ENCODE data around the gene ITPR2.

Gene ITPR2

GRCh38 chr12:26818636-26819035 lies 14.4 kb downstream of the ITPR2 start:
- H3K36me3 Mint-ChIP-seq (ENCODE audit: low read depth), result peaks cover 2% of the 10 kb centered on the region
- H3K4me1 Mint-ChIP-seq (ENCODE audit: low read depth), result peaks cover 5% of the 10 kb centered on the region
- no peaks in the 10 kb centered on the region for H3K9me3 Mint-ChIP-seq
- H3K4me3 Mint-ChIP-seq, result no peak overlapping the region
- no peak overlapping the region for H3K27ac Mint-ChIP-seq
- H3K27me3 Mint-ChIP-seq (ENCODE audit: low read depth), result no peaks in the 10 kb centered on the region

GRCh38 chr12:26818201-26818600 lies 14.8 kb downstream of the ITPR2 start:
- peaks cover 5% of the 10 kb centered on the region for H3K4me1 Mint-ChIP-seq (ENCODE audit: low read depth)
- no peak overlapping the region for H3K27ac Mint-ChIP-seq

GRCh38 chr12:26817183-26817591 lies 15.8 kb downstream of the ITPR2 start:
- Mint-ChIP-seq H3K4me1 (ENCODE audit: low read depth) (peaks cover 4% of the 10 kb centered on the region), H3K27me3 (ENCODE audit: low read depth) (no peaks in the 10 kb centered on the region), H3K9me3 (no peaks in the 10 kb centered on the region), H3K36me3 (ENCODE audit: low read depth) (peaks cover 2% of the 10 kb centered on the region), H3K4me3 (no peak overlapping the region), H3K27ac (no peak overlapping the region)

More at GRCh38 chr12:26818201-26818600, 14.8 kb downstream of the ITPR2 start:
- no peak overlapping the region for H3K4me3 Mint-ChIP-seq
- peaks cover 2% of the 10 kb centered on the region for H3K36me3 Mint-ChIP-seq (ENCODE audit: low read depth)
- H3K27me3 Mint-ChIP-seq (ENCODE audit: low read depth), result no peaks in the 10 kb centered on the region
- H3K9me3 Mint-ChIP-seq, result no peaks in the 10 kb centered on the region

GRCh38 chr12:26813812-26814211 lies 19.2 kb downstream of the ITPR2 start:
- Mint-ChIP-seq H3K27me3 (ENCODE audit: low read depth) (no peaks in the 10 kb centered on the region), H3K36me3 (ENCODE audit: low read depth) (peaks cover 2% of the 10 kb centered on the region), H3K4me1 (ENCODE audit: low read depth) (peaks cover 14% of the 10 kb centered on the region), H3K4me3 (no peak overlapping the region), H3K9me3 (no peaks in the 10 kb centered on the region), H3K27ac (no peak overlapping the region)

DNA sequence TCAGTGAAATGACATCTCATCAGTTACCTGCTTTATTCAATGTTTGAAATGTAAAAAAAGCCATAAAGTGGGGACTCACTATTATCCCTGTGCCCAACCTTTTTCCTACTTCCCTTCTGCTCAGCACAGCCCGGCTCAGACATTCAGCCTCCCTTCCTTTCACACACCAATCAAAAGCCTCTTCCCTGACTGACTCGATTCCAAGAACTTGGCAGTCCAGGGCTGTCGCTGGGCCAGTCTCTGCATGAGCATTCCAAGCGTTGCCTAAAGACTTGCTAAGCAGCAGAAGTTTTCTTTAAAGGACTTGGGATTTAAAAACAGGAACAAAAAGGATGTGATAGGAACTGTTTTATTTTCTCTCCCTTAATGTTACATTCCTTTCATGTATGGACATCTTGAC lies 22.7 kb downstream of the ITPR2 start:
- no peaks in the 10 kb centered on the region for H3K9me3 Mint-ChIP-seq
- H3K27ac Mint-ChIP-seq, result no peak overlapping the region
- no peaks in the 10 kb centered on the region for H3K36me3 Mint-ChIP-seq (ENCODE audit: low read depth)
- peaks cover 13% of the 10 kb centered on the region for H3K4me1 Mint-ChIP-seq (ENCODE audit: low read depth)
- H3K4me3 Mint-ChIP-seq, result no peak overlapping the region
- no peaks in the 10 kb centered on the region for H3K27me3 Mint-ChIP-seq (ENCODE audit: low read depth)

DNA sequence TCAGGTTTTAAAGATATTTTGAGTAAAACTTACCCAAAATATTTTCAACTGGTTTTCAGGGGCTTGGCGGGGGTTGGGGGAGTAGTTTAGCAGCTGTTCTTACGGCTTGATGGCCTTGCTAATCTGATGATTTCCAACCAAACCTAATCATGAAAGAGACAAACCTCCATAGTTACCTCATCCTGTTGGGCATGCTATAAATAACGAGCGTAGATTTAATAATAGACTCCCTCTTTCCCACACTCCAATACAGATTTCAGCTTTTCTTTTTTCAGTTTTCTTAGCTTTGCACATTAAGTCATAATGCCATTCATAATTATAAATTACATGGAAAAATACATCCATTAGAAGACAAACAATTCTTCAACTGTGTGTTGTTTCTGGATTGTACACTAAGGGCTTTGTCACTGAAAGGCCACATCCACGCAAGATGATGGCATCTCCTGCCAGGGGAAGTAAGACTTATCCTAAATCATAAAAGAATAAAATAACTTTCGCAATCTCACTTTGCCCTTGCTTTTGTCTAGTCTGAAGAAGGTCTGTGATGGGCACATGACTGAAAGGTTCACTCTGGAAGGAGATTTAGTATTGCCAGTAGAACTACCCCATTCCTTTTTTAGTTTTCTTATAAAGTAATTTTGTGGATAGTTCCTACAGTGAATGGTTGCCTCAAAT lies 23.2 kb downstream of the ITPR2 start:
- Mint-ChIP-seq H3K4me3 (no peak overlapping the region), H3K4me1 (ENCODE audit: low read depth) (peaks cover 13% of the 10 kb centered on the region), H3K27ac (no peak overlapping the region), H3K36me3 (ENCODE audit: low read depth) (peaks cover 1% of the 10 kb centered on the region), H3K27me3 (ENCODE audit: low read depth) (no peaks in the 10 kb centered on the region), H3K9me3 (no peaks in the 10 kb centered on the region)

- Mint-ChIP-seq H3K4me1 (ENCODE audit: low read depth) (peaks cover 13% of the 10 kb centered on the region), H3K27me3 (ENCODE audit: low read depth) (no peaks in the 10 kb centered on the region), H3K4me3 (no peak overlapping the region), H3K36me3 (ENCODE audit: low read depth) (peaks cover 3% of the 10 kb centered on the region), H3K27ac (no peak overlapping the region), H3K9me3 (no peaks in the 10 kb centered on the region)
Measured at GRCh38 chr12:26808766-26809476, 24.1 kb downstream of the ITPR2 start.

- Mint-ChIP-seq H3K36me3 (ENCODE audit: low read depth) (peaks cover 3% of the 10 kb centered on the region), H3K9me3 (no peaks in the 10 kb centered on the region), H3K4me1 (ENCODE audit: low read depth) (peaks cover 12% of the 10 kb centered on the region), H3K27me3 (ENCODE audit: low read depth) (no peaks in the 10 kb centered on the region), H3K27ac (no peak overlapping the region), H3K4me3 (no peak overlapping the region)
Measured at GRCh38 chr12:26807292-26807691, 25.7 kb downstream of the ITPR2 start.

GRCh38 chr12:26806556-26806955 lies 26.4 kb downstream of the ITPR2 start:
- Mint-ChIP-seq H3K4me3 (no peak overlapping the region), H3K9me3 (no peaks in the 10 kb centered on the region), H3K4me1 (ENCODE audit: low read depth) (peaks cover 12% of the 10 kb centered on the region), H3K27me3 (ENCODE audit: low read depth) (no peaks in the 10 kb centered on the region), H3K27ac (no peak overlapping the region), H3K36me3 (ENCODE audit: low read depth) (peaks cover 3% of the 10 kb centered on the region)

- H3K4me3 Mint-ChIP-seq, result no peak overlapping the region
- peaks cover 4% of the 10 kb centered on the region for H3K36me3 Mint-ChIP-seq (ENCODE audit: low read depth)
- H3K27ac Mint-ChIP-seq, result no peak overlapping the region
- H3K9me3 Mint-ChIP-seq, result no peaks in the 10 kb centered on the region
- H3K27me3 Mint-ChIP-seq (ENCODE audit: low read depth), result no peaks in the 10 kb centered on the region
- peaks cover 11% of the 10 kb centered on the region for H3K4me1 Mint-ChIP-seq (ENCODE audit: low read depth)
Measured at GRCh38 chr12:26805401-26805971, 27.5 kb downstream of the ITPR2 start.

GRCh38 chr12:26803552-26803951 lies 29.4 kb downstream of the ITPR2 start:
- Mint-ChIP-seq H3K9me3 (no peaks in the 10 kb centered on the region), H3K4me3 (no peak overlapping the region), H3K4me1 (ENCODE audit: low read depth) (no peaks in the 10 kb centered on the region), H3K27me3 (ENCODE audit: low read depth) (no peaks in the 10 kb centered on the region), H3K27ac (no peak overlapping the region), H3K36me3 (ENCODE audit: low read depth) (peaks cover 4% of the 10 kb centered on the region)

DNA sequence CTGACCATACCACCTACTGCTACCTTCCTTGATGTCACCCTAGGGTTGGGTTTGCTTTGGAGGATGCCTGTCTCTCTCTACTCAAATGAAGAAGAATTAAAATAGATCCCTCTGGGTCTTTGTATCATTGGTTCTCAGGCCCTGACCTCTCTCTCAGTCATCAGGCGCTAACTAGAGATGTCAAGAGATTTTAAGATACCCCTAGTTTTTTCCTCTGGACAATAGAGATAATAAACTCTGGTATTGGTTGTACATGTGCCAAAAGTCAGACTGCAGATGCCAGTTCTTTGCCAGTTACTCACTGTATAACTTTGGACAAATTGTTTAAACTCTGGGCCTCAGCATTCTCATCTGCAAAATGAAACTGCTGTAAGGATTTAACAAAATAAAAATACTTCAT lies 31.5 kb downstream of the ITPR2 start:
- peaks cover 7% of the 10 kb centered on the region for H3K36me3 Mint-ChIP-seq (ENCODE audit: low read depth)
- H3K27ac Mint-ChIP-seq, result no peak overlapping the region
- H3K9me3 Mint-ChIP-seq, result no peaks in the 10 kb centered on the region
- no peaks in the 10 kb centered on the region for H3K27me3 Mint-ChIP-seq (ENCODE audit: low read depth)
- H3K4me3 Mint-ChIP-seq, result no peak overlapping the region
- no peaks in the 10 kb centered on the region for H3K4me1 Mint-ChIP-seq (ENCODE audit: low read depth)

DNA sequence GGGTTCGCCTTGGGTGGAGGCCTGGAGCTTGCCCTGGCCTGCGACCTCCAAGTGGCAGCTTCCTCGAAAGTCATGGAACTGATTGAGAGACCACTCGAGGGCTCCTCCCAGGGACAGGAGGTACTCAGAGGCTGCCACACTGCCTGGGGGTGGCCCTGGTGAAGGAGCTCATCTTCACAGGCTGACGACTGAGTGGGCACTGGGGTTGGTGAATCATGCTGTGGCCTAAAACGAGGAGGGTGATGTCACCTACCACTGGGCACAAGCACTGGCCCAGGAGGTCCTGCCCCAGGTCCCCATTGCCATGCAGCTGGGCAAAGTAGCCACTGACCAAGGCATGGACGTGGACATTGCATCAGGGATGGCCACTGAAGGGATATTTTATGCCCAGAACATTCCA lies 32.1 kb downstream of the ITPR2 start:
- Mint-ChIP-seq H3K27ac (no peak overlapping the region), H3K36me3 (ENCODE audit: low read depth) (peaks cover 7% of the 10 kb centered on the region), H3K27me3 (ENCODE audit: low read depth) (no peaks in the 10 kb centered on the region), H3K9me3 (no peaks in the 10 kb centered on the region), H3K4me1 (ENCODE audit: low read depth) (no peaks in the 10 kb centered on the region), H3K4me3 (no peak overlapping the region)

DNA sequence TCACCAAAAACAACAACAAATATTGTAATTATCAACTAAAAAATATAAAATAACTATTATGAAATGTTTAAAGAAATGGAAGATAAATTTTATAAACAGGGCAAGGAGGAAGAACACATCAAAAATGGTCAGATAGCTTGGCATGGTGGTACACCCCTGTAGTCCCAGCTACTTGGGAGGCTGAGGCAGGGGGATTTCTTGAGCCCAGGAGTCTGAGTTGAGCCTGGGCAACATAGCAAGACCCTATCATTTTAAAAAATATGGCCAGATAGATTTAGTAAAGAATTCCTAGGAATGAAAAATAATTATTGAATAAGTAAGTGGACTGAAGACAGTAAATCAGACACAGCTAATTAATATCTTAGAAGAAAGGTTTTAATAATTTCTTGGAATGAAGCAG lies 32.6 kb downstream of the ITPR2 start:
- Mint-ChIP-seq H3K4me1 (ENCODE audit: low read depth) (no peaks in the 10 kb centered on the region), H3K4me3 (no peak overlapping the region), H3K9me3 (no peaks in the 10 kb centered on the region), H3K27ac (no peak overlapping the region), H3K27me3 (ENCODE audit: low read depth) (no peaks in the 10 kb centered on the region), H3K36me3 (ENCODE audit: low read depth) (peaks cover 7% of the 10 kb centered on the region)

GRCh38 chr12:26799741-26800140 lies 33.3 kb downstream of the ITPR2 start:
- Mint-ChIP-seq H3K4me1 (ENCODE audit: low read depth) (no peaks in the 10 kb centered on the region), H3K9me3 (no peaks in the 10 kb centered on the region), H3K36me3 (ENCODE audit: low read depth) (peaks cover 7% of the 10 kb centered on the region), H3K27ac (no peak overlapping the region), H3K4me3 (no peak overlapping the region), H3K27me3 (ENCODE audit: low read depth) (no peaks in the 10 kb centered on the region)
